GM12875 (cell line): Measurements from ENCODE around the gene FBXW7.

Source experiments
- H3K4me3 ChIP-seq: one replicate; pipeline ENCODE4 v1.5.1; 2011; ENCODE audit warnings: low read depth, low read length, control low read depth
- TF ChIP-seq, protein P1 (sequence below): IDR thresholded peaks from 2 replicates; pipeline ENCODE4 v1.5.1; 2011; ENCODE audit warnings: low read depth, mild to moderate bottlenecking, control low read depth, inconsistent platforms, low read length, moderate library complexity, borderline replicate concordance; ENCODE audit not compliant: insufficient read depth

Gene FBXW7

DNA sequence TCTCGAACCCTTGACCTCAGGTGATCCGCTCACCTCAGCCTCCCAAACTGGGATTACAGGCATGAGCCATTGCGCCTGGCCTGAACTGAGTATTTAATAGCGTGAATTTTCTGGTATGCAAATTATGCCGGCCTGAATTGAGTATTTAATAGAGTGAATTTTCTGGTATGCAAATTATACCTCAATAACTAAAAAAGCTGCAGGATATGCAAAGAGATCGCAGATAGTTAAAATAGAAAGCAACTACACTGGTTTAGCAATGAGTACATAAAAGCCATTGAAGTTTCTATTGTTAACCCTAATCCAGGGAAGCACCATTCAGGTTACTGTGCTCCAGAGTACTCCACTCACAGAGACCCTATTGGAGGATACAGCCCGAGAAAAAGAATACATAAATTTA is 22.8 kb downstream of the FBXW7 start:
- H3K4me3 ChIP-seq, result no peak overlapping the region
- TF ChIP-seq, protein P1, sequence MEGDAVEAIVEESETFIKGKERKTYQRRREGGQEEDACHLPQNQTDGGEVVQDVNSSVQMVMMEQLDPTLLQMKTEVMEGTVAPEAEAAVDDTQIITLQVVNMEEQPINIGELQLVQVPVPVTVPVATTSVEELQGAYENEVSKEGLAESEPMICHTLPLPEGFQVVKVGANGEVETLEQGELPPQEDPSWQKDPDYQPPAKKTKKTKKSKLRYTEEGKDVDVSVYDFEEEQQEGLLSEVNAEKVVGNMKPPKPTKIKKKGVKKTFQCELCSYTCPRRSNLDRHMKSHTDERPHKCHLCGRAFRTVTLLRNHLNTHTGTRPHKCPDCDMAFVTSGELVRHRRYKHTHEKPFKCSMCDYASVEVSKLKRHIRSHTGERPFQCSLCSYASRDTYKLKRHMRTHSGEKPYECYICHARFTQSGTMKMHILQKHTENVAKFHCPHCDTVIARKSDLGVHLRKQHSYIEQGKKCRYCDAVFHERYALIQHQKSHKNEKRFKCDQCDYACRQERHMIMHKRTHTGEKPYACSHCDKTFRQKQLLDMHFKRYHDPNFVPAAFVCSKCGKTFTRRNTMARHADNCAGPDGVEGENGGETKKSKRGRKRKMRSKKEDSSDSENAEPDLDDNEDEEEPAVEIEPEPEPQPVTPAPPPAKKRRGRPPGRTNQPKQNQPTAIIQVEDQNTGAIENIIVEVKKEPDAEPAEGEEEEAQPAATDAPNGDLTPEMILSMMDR, result no peak

DNA sequence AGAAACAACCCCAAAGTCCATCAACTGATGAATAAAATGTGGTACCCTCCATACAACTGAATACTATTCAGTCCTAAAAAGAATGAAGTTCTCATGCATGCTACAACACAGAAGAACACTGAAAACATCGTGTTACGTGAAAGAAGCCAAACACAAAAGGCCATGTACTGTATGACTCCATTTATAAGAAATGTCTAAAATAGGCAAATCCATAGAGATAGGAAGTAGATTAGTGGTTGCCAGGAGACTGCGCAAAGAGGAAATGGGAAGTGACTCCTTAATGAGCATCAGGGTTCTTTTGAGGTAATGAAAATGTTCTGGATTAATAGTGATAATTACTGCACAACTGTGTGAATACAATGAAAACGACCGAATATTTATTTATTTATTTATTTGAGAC is 23.4 kb downstream of the FBXW7 start:
- H3K4me3 ChIP-seq, result no peak overlapping the region
- TF ChIP-seq, protein P1, result no peak

DNA sequence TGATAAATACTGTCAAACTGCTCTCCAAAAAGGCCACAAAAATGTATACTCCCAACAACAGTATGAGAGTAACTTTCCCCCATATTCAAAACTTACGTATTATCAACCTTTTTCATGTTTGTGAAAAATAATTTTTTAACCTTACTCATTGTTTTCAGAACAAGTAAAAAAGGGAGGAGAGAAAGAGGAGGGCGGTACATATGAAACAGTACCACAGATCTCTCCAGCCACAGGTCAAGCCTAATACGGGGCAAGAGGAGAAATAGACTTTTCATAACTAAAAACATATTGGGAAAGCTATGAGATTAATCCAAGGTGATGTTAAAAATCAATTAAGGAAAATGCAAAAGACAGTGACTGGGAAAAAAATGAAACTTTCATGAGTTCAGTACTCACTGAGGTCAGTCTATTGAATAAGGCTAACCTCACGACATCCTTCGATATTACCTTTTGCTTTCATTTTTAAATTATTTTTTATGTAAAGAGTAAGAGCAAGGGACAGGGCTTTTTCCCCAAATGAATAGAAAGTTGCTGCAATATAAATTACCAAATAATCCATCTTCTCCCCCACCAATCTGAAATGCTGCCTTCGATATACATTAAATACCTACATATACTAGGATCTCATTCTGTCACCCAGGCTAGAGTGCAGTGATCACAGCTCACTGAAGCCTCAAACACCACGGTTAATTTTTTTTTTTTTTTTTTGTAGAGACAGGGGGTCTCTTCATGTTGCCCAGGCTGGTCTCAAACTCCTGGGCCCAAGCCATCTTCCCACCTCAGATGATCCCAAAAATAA is 25.3 kb downstream of the FBXW7 start:
- TF ChIP-seq, protein P1, result no peak
- H3K4me3 ChIP-seq, result peak overlapping the region; percentile 3

DNA sequence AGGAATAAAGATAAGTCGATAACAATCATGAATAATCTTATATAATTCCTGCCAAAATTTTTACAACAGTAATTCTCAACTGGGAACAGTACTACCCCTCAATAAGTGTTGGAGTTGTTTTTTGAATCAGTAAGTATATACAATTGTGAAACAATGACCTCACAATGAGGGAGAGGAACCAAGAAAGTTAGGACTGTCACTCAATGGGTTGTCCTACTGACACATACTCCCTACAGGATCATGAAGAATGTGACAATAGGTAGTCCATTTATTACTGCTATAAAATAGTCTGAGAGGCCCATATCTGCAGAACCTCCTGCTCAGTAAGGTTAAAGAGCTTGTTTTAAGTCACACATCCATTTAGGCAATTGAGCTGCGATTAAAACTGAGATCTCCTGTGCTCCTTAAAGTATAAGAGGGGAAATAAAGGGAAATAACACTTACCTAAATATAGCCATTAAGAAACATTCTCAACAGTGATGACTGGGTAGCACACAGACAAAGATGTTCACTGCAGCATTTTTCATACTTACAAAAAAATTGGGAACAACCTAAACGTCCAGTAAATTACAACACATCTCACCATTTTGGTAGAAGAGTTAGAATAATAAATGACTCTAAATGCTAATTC is 26.2 kb downstream of the FBXW7 start:
- TF ChIP-seq, protein P1, result no peak
- H3K4me3 ChIP-seq, result no peak overlapping the region

DNA sequence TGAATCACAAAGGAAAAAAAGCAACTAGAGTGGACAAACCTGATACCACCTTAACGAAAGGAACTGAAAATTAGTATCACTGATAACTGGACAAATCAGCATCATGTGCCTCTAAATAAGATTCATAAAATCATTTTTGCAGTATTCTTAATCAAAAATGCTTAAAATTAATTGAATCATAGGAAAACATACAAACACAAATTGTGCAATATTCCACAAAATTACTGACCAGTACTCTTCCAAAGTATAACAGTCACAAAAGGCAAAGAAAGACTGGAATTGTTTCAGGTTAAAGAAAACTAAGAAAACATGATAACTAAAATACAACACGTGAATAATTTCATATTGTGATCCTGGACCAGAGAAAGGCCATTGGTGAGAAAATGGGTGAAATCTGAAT is 27.1 kb downstream of the FBXW7 start:
- TF ChIP-seq, protein P1, result no peak
- no peak overlapping the region for H3K4me3 ChIP-seq

DNA sequence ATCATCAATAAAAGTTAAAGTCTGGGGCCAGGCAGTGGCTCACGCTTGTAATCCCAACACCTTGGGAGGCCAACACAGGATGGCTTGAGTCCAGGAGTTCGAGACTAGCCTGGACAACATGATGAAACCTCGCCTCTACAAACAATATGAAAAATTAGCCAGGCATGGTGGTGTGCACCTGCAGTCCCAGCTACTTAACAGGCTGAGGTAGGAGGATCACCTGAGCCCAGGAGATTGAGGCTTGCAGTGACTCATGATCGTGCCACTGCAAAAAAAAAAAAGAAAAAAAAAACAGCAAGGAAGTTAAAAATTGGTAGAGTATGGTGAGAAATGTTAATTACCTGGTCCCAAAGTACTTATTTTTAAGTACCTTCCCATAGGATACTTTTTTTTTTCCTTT is 27.5 kb downstream of the FBXW7 start:
- H3K4me3 ChIP-seq, result no peak overlapping the region
- TF ChIP-seq, protein P1, result no peak
